GM19455 (cell line): ENCODE data around the gene RER1.

Experiments used
- ATAC-seq: cut with Tn5 transposase; IDR thresholded peaks from one replicate; pipeline ENCODE4 v1.9.1; 2021; ENCODE audit not compliant: unreplicated experiment

RER1 gene

GRCh38 chr1:2442661-2443060 is 51.0 kb downstream of the RER1 start:
- ATAC-seq = no peak

GRCh38 chr1:2443277-2444137 is 51.9 kb downstream of the RER1 start:
- ATAC-seq = no peak

- no peak for ATAC-seq
These were observed 52.5 kb downstream of the RER1 start for GRCh38 chr1:2444138-2444591.

- no peak for ATAC-seq
These were observed 53.7 kb downstream of the RER1 start for GRCh38 chr1:2445162-2445822.

GRCh38 chr1:2445823-2446215 is 54.2 kb downstream of the RER1 start:
- ATAC-seq = no peak

GRCh38 chr1:2446394-2446793 is 54.8 kb downstream of the RER1 start:
- no peak for ATAC-seq

GRCh38 chr1:2446861-2447260 is 55.2 kb downstream of the RER1 start:
- no peak for ATAC-seq

GRCh38 chr1:2447276-2448097 is 55.8 kb downstream of the RER1 start:
- no peak for ATAC-seq

- ATAC-seq = no peak
These were observed 56.4 kb downstream of the RER1 start for GRCh38 chr1:2448098-2448445.

GRCh38 chr1:2449636-2450454 is 58.2 kb downstream of the RER1 start:
- ATAC-seq = no peak

- ATAC-seq = no peak
These were observed 60.1 kb downstream of the RER1 start for GRCh38 chr1:2451741-2452140.

- ATAC-seq = no peak
These were observed 60.7 kb downstream of the RER1 start for GRCh38 chr1:2452201-2452931.

- ATAC-seq = no peak
These were observed 61.3 kb downstream of the RER1 start for GRCh38 chr1:2452932-2453315.

- ATAC-seq = no peak
These were observed 62.6 kb downstream of the RER1 start for GRCh38 chr1:2454227-2454626.
